ENCODE results near the gene INSRR. TPM values are rescaled to one million over a fixed set of nuclear protein-coding genes. Genes with fewer than 3 reads are reported as not detected.

The INSRR gene
- polyA plus RNA-seq, 2 of the 4 experiments (the other 2 are of a cell fraction) = not detected

GRCh38 chr1:156868341-156868740 lies 9.4 kb upstream of the INSRR start (continued):
- no peak for TF ChIP-seq CTCF (IDR thresholded peaks at IDR 0.05)
- no peak for TF ChIP-seq FOSL2 (IDR thresholded peaks at IDR 0.05)
- TF ChIP-seq FOSL2 (CRISPR knock-in tag; IDR thresholded peaks at IDR 0.05) = no peak
- TF ChIP-seq EP300 (IDR thresholded peaks at IDR 0.05) = no peak
- TF ChIP-seq TP53 (CRISPR knock-in tag; IDR thresholded peaks at IDR 0.05) = no peak
- TF ChIP-seq FOXS1 (CRISPR knock-in tag; IDR thresholded peaks at IDR 0.05) = no peak
- no peak for TF ChIP-seq FOSB (CRISPR knock-in tag; IDR thresholded peaks at IDR 0.05)
- no peak for TF ChIP-seq CHD2 (IDR thresholded peaks at IDR 0.05; ENCODE audit: low read length, partially characterized antibody)
- TF ChIP-seq RCOR1 (IDR thresholded peaks at IDR 0.05; ENCODE audit: low read depth, low read length) = no peak
- no peak for TF ChIP-seq BHLHE40 (IDR thresholded peaks at IDR 0.05; ENCODE audit: low read depth, low read length)
- no peak for TF ChIP-seq RARB (CRISPR knock-in tag; IDR thresholded peaks at IDR 0.05)
- TF ChIP-seq ZNF302 (CRISPR knock-in tag; IDR thresholded peaks at IDR 0.05) = no peak

- TF ChIP-seq ELK1 (IDR thresholded peaks at IDR 0.05; ENCODE audit: low read depth, low read length) (no peak), BCL3 (IDR thresholded peaks at IDR 0.05) (no peak), EHF (CRISPR knock-in tag; IDR thresholded peaks at IDR 0.05) (no peak), MYC (IDR thresholded peaks at IDR 0.05; ENCODE audit: borderline replicate concordance, low read length) (no peak), HOXA7 (CRISPR knock-in tag; IDR thresholded peaks at IDR 0.05) (no peak), POLR2AphosphoS2 (conservative IDR thresholded peaks at IDR 0.05; ENCODE audit: low read length) (no peak), RFX5 (IDR thresholded peaks at IDR 0.05) (no peak), NR3C1 (IDR thresholded peaks at IDR 0.05) (no peak), EHMT2 (IDR thresholded peaks at IDR 0.05; ENCODE audit: low read depth) (no peak), POLR2A (IDR thresholded peaks at IDR 0.05; ENCODE audit: low read length) (no peak), SMC3 (IDR thresholded peaks at IDR 0.05) (no peak), GATA3 (IDR thresholded peaks at IDR 0.05; ENCODE audit: borderline replicate concordance) (no peak), JUNB (IDR thresholded peaks at IDR 0.05) (no peak), FOXS1 (CRISPR knock-in tag; IDR thresholded peaks at IDR 0.05) (no peak), RNF2 (IDR thresholded peaks at IDR 0.05; ENCODE audit: borderline replicate concordance, low read depth) (no peak), MAZ (IDR thresholded peaks at IDR 0.05; ENCODE audit: borderline replicate concordance, low read depth, low read length) (no peak)
- ChIA-PET POLR2A (no interaction called here), CTCF (interaction anchor here (1.1 to 20.9 kb wide), 6 partner anchors 20 to 239 kb away, joined by 3 to 480 read pairs (median 6); partner anchors contain the start of gene PEAR1)
- ATAC-seq = no peak
- no peaks in the 10 kb centered on the region for H3K9me3 ChIP-seq
- H3K4me1 ChIP-seq = peaks cover 13% of the 10 kb centered on the region
- WGBS (ENCODE audit: missing lambda C conversion rate) = 61% methylated on average over 12 of the region's 12 CpGs
- H3K27ac ChIP-seq = no peak overlapping the region
- no peak for FAIRE-seq
- no peak overlapping the region for H3K4me3 ChIP-seq
- DNase-seq (ENCODE audit: low read depth in 1 of 2, low spot score in 1 of 2) = no peak
- H3K4me2 ChIP-seq = no peak overlapping the region
Measured at GRCh38 chr1:156866249-156866909, 7.5 kb upstream of the INSRR start.

Measured in A549 (cell line).